ENCODE measurements around the gene NFKBIZ. TPM values are rescaled to one million over a fixed set of nuclear protein-coding genes. Genes with fewer than 3 reads are reported as not detected.

NFKBIZ gene
- total RNA-seq, 2 donors from 2014 or later = 25.7 to 38.3 TPM

- WGBS = 74% methylated on average over 2 of the region's 2 CpGs
- no peak for DNase-seq (ENCODE audit: low spot score)
- TF ChIP-seq CTCF (IDR thresholded peaks at IDR 0.05) (no peak), POLR2AphosphoS5 (IDR thresholded peaks at IDR 0.05) (no peak), POLR2A (IDR thresholded peaks at IDR 0.05) (no peak)
- Histone ChIP-seq H3K4me3 (no peak overlapping the region), H3K9me3 (no peaks in the 10 kb centered on the region), H3K27ac (no peak overlapping the region), H3K27me3 (replicated peaks; ENCODE audit: insufficient read depth) (no peaks in the 10 kb centered on the region), H3K36me3 (no peaks in the 10 kb centered on the region), H3K4me1 (replicated peaks) (no peaks in the 10 kb centered on the region)
- intact Hi-C loops (cut with DNase I) = no loop called here
Observed at GRCh38 chr3:101842245-101842934, 6.9 kb upstream of the NFKBIZ start.

- Histone ChIP-seq H3K36me3 (no peaks in the 10 kb centered on the region), H3K4me3 (no peak overlapping the region), H3K27me3 (replicated peaks; ENCODE audit: insufficient read depth) (no peaks in the 10 kb centered on the region), H3K4me1 (replicated peaks) (peaks cover 3% of the 10 kb centered on the region), H3K27ac (no peak overlapping the region), H3K9me3 (no peaks in the 10 kb centered on the region)
- WGBS = 91% methylated on average over 3 of the region's 3 CpGs
- TF ChIP-seq CTCF (IDR thresholded peaks at IDR 0.05) (no peak), POLR2AphosphoS5 (IDR thresholded peaks at IDR 0.05) (no peak), POLR2A (IDR thresholded peaks at IDR 0.05) (no peak)
- DNase-seq (ENCODE audit: low spot score) = no peak
- intact Hi-C loops (cut with DNase I) = no loop called here
Observed at GRCh38 chr3:101842935-101843330, 6.4 kb upstream of the NFKBIZ start.

- no peak overlapping the region for H3K4me3 ChIP-seq
- DNase-seq (ENCODE audit: low spot score) = no peak
- peaks cover 11% of the 10 kb centered on the region for H3K4me1 ChIP-seq (replicated peaks)
- H3K27ac ChIP-seq = no peak overlapping the region
- H3K36me3 ChIP-seq = no peaks in the 10 kb centered on the region
- TF ChIP-seq POLR2A (IDR thresholded peaks at IDR 0.05) (no peak), POLR2AphosphoS5 (IDR thresholded peaks at IDR 0.05) (no peak), CTCF (IDR thresholded peaks at IDR 0.05) (no peak)
- WGBS = 97% methylated on average over 2 of the region's 2 CpGs
- no peaks in the 10 kb centered on the region for H3K27me3 ChIP-seq (replicated peaks; ENCODE audit: insufficient read depth)
- intact Hi-C loops (cut with DNase I) = no loop called here
- no peaks in the 10 kb centered on the region for H3K9me3 ChIP-seq
Observed at GRCh38 chr3:101845425-101845824, 3.9 kb upstream of the NFKBIZ start.

- 98% methylated on average over 2 of the region's 2 CpGs for WGBS
- H3K4me3 ChIP-seq = no peak overlapping the region
- H3K36me3 ChIP-seq = no peaks in the 10 kb centered on the region
- DNase-seq (ENCODE audit: low spot score) = no peak
- TF ChIP-seq POLR2AphosphoS5 (IDR thresholded peaks at IDR 0.05) = no peak
- TF ChIP-seq POLR2A (IDR thresholded peaks at IDR 0.05) = no peak
- TF ChIP-seq CTCF (IDR thresholded peaks at IDR 0.05) = no peak
- H3K27ac ChIP-seq = no peak overlapping the region
- H3K27me3 ChIP-seq (replicated peaks; ENCODE audit: insufficient read depth) = no peaks in the 10 kb centered on the region
- no peaks in the 10 kb centered on the region for H3K9me3 ChIP-seq
- peaks cover 11% of the 10 kb centered on the region for H3K4me1 ChIP-seq (replicated peaks)
- intact Hi-C loops (cut with DNase I) = no loop called here
Observed at GRCh38 chr3:101846709-101847108, 2.6 kb upstream of the NFKBIZ start.

- 64% methylated on average over 3 of the region's 3 CpGs for WGBS
- DNase-seq (ENCODE audit: low spot score) = no peak
- peaks cover 11% of the 10 kb centered on the region for H3K4me1 ChIP-seq (replicated peaks)
- H3K36me3 ChIP-seq = no peaks in the 10 kb centered on the region
- no peak overlapping the region for H3K4me3 ChIP-seq
- H3K27ac ChIP-seq = peak overlapping the region; percentile 95 to 96
- intact Hi-C loops (cut with DNase I) = no loop called here
- no peaks in the 10 kb centered on the region for H3K27me3 ChIP-seq (replicated peaks; ENCODE audit: insufficient read depth)
- no peak for TF ChIP-seq POLR2A (IDR thresholded peaks at IDR 0.05)
- TF ChIP-seq POLR2AphosphoS5 (IDR thresholded peaks at IDR 0.05) = no peak
- no peaks in the 10 kb centered on the region for H3K9me3 ChIP-seq
Observed at GRCh38 chr3:101847328-101847727, 2.0 kb upstream of the NFKBIZ start.

Measured in prostate gland (tissue), 2 donors.